ENCODE measurements around the gene THRAP3.
"Not testable (repeated sequence)": the region's sequence is repeated elsewhere in the genome, so short reads cannot be mapped to it uniquely, and the experiment has no call there.

Gene THRAP3

GRCh38 chr1:36223996-36224536 lies at the start of gene THRAP3:
THRAP3 (plus strand) TSS chr1:36224443; CDS start chr1:36282564, 58,121 bp downstream.
- peak; percentile 97 for DNase-seq (ENCODE audit: low spot score)

GRCh38 chr1:36174713-36175112 lies 49.5 kb upstream of the THRAP3 start:
- DNase-seq (ENCODE audit: low spot score): no peak

GRCh38 chr1:36175137-36176095 lies 48.8 kb upstream of the THRAP3 start:
- peak; percentile 44 for DNase-seq (ENCODE audit: low spot score)

GRCh38 chr1:36176106-36176949 lies 47.9 kb upstream of the THRAP3 start:
- DNase-seq (ENCODE audit: low spot score): no peak

- no peak for DNase-seq (ENCODE audit: low spot score)
Measured at GRCh38 chr1:36177589-36178431, 46.4 kb upstream of the THRAP3 start.

- DNase-seq (ENCODE audit: low spot score): no peak
Measured at GRCh38 chr1:36178471-36179219, 45.6 kb upstream of the THRAP3 start.

GRCh38 chr1:36179220-36179600 lies 45.0 kb upstream of the THRAP3 start:
- DNase-seq (ENCODE audit: low spot score): no peak

- no peak for DNase-seq (ENCODE audit: low spot score)
Measured at GRCh38 chr1:36182734-36183133, 41.5 kb upstream of the THRAP3 start.

GRCh38 chr1:36183309-36183856 lies 40.9 kb upstream of the THRAP3 start:
- no peak for DNase-seq (ENCODE audit: low spot score)

- peak; percentile 90 for DNase-seq (ENCODE audit: low spot score)
Measured at GRCh38 chr1:36187800-36188593, 36.2 kb upstream of the THRAP3 start.

- not testable (repeated sequence) for DNase-seq (ENCODE audit: low spot score)
Measured at GRCh38 chr1:36196805-36197204, 27.4 kb upstream of the THRAP3 start.

GRCh38 chr1:36198641-36199040 lies 25.6 kb upstream of the THRAP3 start:
- no peak for DNase-seq (ENCODE audit: low spot score)

- DNase-seq (ENCODE audit: low spot score): no peak
Measured at GRCh38 chr1:36199934-36200741, 24.1 kb upstream of the THRAP3 start.

- no peak for DNase-seq (ENCODE audit: low spot score)
Measured at GRCh38 chr1:36203027-36203553, 21.2 kb upstream of the THRAP3 start.

- peak; percentile 37 for DNase-seq (ENCODE audit: low spot score)
Measured at GRCh38 chr1:36203554-36204346, 20.5 kb upstream of the THRAP3 start.

GRCh38 chr1:36204347-36204909 lies 19.8 kb upstream of the THRAP3 start:
- no peak for DNase-seq (ENCODE audit: low spot score)

- DNase-seq (ENCODE audit: low spot score): no peak
Measured at GRCh38 chr1:36206323-36206858, 17.9 kb upstream of the THRAP3 start.

Data from AG08395 (cell line).